Activated CD4-positive, alpha-beta T cell treated with anti-CD3 and anti-CD28 coated beads, Interleukin-2, amount 10 ng/mL, durations not matched to agents 7 days and 5 days (primary cell): Measurements from ENCODE around the gene PLIN4. TPM values are rescaled to one million over a fixed set of nuclear protein-coding genes. Genes with fewer than 3 reads are reported as not detected.
A peak's percentile ranks its signal among the peaks of the same experiment; 100 is the strongest.
"Not testable (repeated sequence)": the region's sequence is repeated elsewhere in the genome, so short reads cannot be mapped to it uniquely, and the experiment has no call there.

ENCODE experiments used
- CTCF ChIA-PET: fragments of 350-600 bp; sonication (Branson Sonifier 250); formaldehyde crosslinking; loops from one replicate; lab custom pipeline; 2021; ENCODE audit warnings: antibody characterized with exemption; lab: Charles Lee
- POLR2A ChIA-PET: fragments of 350-600 bp; sonication (Branson Sonifier 250); formaldehyde crosslinking; loops from one replicate; lab custom pipeline; 2021; ENCODE audit warnings: antibody characterized with exemption; lab: Charles Lee
- DNase-seq: peaks from one replicate; pipeline ENCODE4 v3.0.0-alpha.2; 2020
- H3K27ac Mint-ChIP-seq: one replicate; pipeline ENCODE4 v1.8.0; 2021; ENCODE audit warnings: mild to moderate bottlenecking, moderate library complexity, mixed read lengths
- H3K27me3 Mint-ChIP-seq: one replicate; pipeline ENCODE4 v1.8.0; 2021; ENCODE audit warnings: mixed read lengths
- H3K36me3 Mint-ChIP-seq: one replicate; pipeline ENCODE4 v1.8.0; 2021; ENCODE audit warnings: low read depth, mixed read lengths
- H3K4me1 Mint-ChIP-seq: one replicate; pipeline ENCODE4 v1.8.0; 2021; ENCODE audit warnings: mixed read lengths
- H3K4me3 Mint-ChIP-seq: one replicate; pipeline ENCODE4 v1.8.0; 2021; ENCODE audit warnings: mild to moderate bottlenecking, moderate library complexity, mixed read lengths
- H3K9me3 Mint-ChIP-seq: one replicate; pipeline ENCODE4 v1.8.0; 2021; ENCODE audit warnings: mixed read lengths
- total RNA-seq, 2 experiments: library from RNA; stranded (reverse); gene quantifications; one replicate each; pipeline ENCODE4 v1.2.3, GENCODE V29; 2021

Gene PLIN4
- total RNA-seq, 2 experiments from 2014 or later, result not detected

DNA sequence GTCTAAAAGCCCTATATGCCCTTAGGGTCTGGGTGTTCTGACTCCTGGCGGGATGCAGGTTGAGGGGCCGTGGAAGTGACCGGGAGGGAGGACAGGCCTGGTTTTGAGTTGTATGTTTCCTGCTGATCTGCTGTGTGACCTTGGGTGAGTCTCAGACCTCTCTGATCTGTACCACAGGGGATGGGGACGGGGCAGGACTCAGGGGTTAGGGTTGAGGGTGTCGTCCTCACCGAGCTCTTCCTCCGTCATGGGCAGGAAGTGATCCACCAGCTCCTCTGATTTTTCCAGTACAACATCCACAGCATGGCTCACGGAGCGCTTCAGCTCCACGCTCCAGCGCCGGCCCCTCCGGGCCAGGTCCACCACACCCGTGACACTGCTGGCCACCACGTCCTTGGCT is 10.6 kb upstream of the PLIN4 start:
- Mint-ChIP-seq H3K36me3 (no peaks in the 10 kb centered on the region), H3K27me3 (peaks cover 6% of the 10 kb centered on the region), H3K4me3 (no peak overlapping the region), H3K4me1 (no peaks in the 10 kb centered on the region), H3K9me3 (no peaks in the 10 kb centered on the region), H3K27ac (no peak overlapping the region)
- DNase-seq, result no peak
- POLR2A ChIA-PET, result interaction anchor here (0.5 kb wide), 1 partner anchor 111 kb away, joined by 3 read pairs; no protein-coding TSS in a partner anchor
- CTCF ChIA-PET, result no interaction called here

DNA sequence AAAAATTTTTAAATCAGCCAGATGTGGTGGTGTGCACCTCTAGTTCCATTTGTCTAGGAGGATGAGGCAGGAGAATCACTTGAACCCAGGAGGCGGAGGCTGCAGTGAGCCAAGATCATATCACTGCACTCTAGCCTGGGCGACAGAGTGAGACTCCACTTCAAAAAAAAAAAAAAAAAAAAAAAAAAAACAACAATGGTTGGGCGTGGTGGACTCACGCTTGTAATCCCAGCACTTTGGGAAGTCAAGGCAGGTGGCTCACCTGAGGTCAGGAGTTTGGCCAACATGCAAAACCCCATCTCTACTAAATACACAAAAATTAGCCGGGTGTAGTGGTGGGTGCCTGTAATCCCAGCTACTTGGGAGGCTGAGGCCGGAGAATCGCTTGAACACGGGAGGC is 9.1 kb upstream of the PLIN4 start:
- H3K27me3 Mint-ChIP-seq, POLR2A ChIA-PET, H3K9me3 Mint-ChIP-seq, H3K4me1 Mint-ChIP-seq, DNase-seq, H3K36me3 Mint-ChIP-seq, H3K27ac Mint-ChIP-seq, H3K4me3 Mint-ChIP-seq: not testable (repeated sequence)
- CTCF ChIA-PET, result interaction anchor here (0.6 to 1.2 kb wide), 2 partner anchors 8 to 58 kb away, joined by 3 to 4 read pairs; partner anchors contain the start of gene PLIN5

DNA sequence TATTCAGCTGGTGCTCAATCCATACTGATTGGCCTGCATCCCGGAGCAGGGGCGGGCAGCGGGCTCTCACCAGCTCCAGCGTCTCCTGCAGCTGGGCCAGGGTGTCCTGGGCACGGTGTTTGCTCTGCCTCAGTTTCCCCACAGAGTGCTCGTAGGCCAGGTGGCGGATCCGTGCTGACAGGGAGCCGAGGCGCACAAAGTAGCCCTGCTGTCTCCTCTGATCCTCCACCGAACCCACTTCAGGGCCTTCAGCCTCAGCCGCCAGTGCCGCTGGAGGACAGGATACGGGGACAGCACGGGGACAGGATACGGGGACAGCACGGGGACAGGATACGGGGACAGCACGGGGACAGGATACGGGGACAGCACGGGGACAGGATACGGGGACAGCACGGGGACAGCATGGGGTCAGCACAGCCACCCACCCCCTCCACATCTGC is 7.3 kb upstream of the PLIN4 start:
- Mint-ChIP-seq H3K9me3 (no peaks in the 10 kb centered on the region), H3K36me3 (no peaks in the 10 kb centered on the region), H3K27ac (no peak overlapping the region), H3K27me3 (no peaks in the 10 kb centered on the region), H3K4me1 (no peaks in the 10 kb centered on the region), H3K4me3 (no peak overlapping the region)
- CTCF ChIA-PET, result interaction anchor here (0.6 to 2.9 kb wide), 17 partner anchors 9 to 385 kb away, joined by 3 to 19 read pairs (median 4); partner anchors contain the start of genes LRG1, PLIN5 and YJU2
- POLR2A ChIA-PET, result no interaction called here
- DNase-seq, result no peak

DNA sequence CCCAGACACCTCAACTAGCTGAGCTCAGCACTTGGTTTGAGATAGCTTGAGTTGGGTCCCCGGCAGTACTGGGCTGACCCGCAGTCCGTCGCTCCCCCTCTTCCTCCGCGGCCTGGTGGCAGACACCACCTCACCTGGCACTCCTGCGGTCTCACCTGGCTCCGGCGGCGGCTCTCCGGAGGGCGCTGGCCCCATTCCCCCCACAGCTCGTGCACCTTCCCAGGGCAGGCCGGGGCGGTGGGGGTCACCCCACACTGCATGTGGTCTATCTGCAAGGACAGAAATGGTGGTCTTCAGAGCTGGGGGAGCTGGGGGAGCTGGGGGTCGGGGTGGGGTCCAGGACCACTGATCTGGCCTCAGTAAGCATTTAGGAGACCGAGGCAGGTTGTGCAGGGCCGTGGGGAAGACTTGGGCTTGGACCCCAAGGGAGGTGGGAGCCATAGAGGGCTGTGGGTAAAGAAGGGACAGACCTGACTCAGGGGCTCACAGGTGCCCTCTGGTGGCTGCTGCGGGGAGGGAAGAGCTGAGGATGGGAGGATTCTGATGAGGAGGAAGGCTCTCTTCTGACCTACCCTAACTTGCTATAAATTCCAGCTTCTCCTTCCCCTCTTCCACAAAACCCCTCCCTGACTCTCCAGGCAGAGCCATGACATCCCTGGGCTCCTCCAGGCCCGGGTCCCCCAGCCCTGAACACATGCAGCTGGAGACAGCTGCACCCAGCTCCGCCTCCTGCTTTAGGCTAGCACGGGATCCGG is 6.7 kb upstream of the PLIN4 start:
- CTCF ChIA-PET, result interaction anchor here (0.6 to 2.9 kb wide), 19 partner anchors 9 to 385 kb away, joined by 3 to 19 read pairs (median 4); partner anchors contain the start of genes LRG1, PLIN5 and YJU2
- Mint-ChIP-seq H3K4me1 (no peaks in the 10 kb centered on the region), H3K36me3 (no peaks in the 10 kb centered on the region), H3K9me3 (no peaks in the 10 kb centered on the region), H3K27ac (no peak overlapping the region), H3K27me3 (no peaks in the 10 kb centered on the region), H3K4me3 (no peak overlapping the region)
- DNase-seq, result peak; percentile 75
- POLR2A ChIA-PET, result no interaction called here

DNA sequence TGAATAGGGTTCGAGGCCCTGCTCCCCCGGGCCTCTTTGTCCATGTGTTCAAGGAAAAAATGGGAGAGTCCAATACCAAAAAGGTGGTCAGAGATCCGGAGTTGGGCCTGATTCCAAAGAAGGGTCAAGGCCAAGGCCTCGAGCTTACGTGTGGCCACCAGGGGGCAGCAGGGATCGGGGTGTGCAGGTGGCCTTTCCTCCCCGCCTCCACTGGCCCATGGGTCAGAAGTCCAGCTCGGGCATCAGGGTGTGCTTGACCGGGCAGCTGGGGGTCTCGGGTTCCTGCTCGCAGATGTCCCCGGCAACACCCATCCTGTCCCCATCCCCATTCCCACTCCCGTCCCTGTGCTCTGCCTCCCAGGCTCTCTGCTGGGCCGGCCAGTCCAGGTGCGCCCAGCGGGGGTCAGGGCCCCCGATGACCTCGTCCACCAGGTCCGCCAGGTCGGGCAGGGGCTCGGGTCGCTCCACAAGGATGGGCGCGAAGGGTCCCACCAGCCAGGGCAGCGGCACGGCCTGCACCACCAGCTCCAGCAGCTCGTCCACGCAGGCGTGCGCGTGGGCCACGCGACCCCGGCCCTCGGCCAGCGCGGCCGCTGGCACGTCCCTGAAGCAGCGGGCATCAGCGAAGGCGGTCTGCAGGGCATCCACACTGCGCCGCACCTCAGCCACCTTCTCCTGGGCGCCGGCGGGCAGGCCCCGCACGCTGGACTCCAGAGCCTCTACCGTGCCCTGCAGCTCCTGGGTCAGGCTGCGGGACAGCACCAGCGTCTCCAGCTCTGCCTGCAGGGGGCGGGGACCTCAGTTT is 5.2 kb upstream of the PLIN4 start:
- Mint-ChIP-seq H3K27me3 (no peaks in the 10 kb centered on the region), H3K27ac (no peak overlapping the region), H3K9me3 (no peaks in the 10 kb centered on the region), H3K36me3 (no peaks in the 10 kb centered on the region), H3K4me3 (no peak overlapping the region), H3K4me1 (no peaks in the 10 kb centered on the region)
- ChIA-PET POLR2A (no interaction called here), CTCF (interaction anchor here (0.6 to 2.9 kb wide), 8 partner anchors 9 to 368 kb away, joined by 3 to 18 read pairs (median 4); partner anchors contain the start of gene PLIN5)
- DNase-seq, result peak; percentile 16

DNA sequence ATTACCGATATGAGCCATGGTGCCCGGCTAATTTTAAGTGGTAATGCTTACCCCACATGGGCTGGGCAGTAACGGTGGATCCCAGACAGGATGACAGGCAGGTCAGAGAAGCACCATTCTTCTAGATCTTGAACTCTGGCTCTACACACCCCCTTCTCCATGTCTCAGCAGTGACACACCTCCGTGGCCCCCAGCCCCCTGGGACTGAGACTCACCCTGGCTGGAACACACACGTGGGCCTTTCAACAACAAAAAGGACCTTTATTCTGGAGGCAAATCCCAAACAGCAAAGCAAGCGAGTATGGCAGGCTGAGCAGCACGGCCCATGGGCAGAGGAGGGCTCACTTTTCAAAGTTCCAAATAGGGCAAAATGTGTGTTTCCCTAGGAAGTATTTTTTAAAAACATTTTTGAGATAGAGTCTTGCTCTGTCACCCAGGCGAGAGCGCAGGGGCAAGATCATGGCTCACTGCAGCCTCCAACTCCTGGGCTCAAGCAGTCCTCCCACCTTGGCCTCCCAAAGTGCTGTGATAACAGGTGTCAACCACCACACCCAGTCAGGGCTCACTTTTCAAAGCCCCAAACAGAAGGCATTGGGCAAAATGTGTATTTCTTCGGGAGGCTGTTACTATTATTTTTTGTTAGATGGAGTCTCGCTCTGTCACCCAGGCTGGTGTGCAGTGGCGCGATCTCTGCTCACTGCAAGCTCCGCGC is 4.2 kb upstream of the PLIN4 start:
- CTCF ChIA-PET, result interaction anchor here (0.6 to 1.4 kb wide), 4 partner anchors 13 to 369 kb away, joined by 3 to 6 read pairs (median 4); partner anchors contain the start of gene PLIN5
- DNase-seq, result no peak
- no peak overlapping the region for H3K4me3 Mint-ChIP-seq
- POLR2A ChIA-PET, result no interaction called here
- H3K4me1 Mint-ChIP-seq, result no peaks in the 10 kb centered on the region
- no peaks in the 10 kb centered on the region for H3K9me3 Mint-ChIP-seq
- no peak overlapping the region for H3K27ac Mint-ChIP-seq
- H3K27me3 Mint-ChIP-seq, result no peaks in the 10 kb centered on the region
- no peaks in the 10 kb centered on the region for H3K36me3 Mint-ChIP-seq

DNA sequence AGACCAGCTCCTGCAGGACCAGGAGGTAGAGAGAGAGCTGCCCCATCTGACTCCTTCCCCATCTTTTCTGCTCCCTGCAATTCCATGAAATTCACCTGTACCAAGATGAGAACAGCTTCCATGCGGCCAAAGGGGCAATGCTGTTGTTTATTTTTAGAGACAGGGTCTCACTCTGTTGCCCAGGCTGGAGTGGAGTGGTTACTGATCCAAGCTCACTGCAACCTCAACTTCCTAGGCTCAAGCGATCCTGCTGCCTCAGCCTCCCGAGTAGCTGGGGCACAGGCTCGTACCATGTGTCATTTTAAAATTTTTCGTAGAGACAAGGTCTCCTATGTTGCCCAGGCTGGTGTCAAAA is 3.6 kb upstream of the PLIN4 start:
- POLR2A ChIA-PET, result no interaction called here
- Mint-ChIP-seq H3K27me3 (no peaks in the 10 kb centered on the region), H3K27ac (no peak overlapping the region), H3K4me3 (no peak overlapping the region), H3K9me3 (no peaks in the 10 kb centered on the region), H3K4me1 (no peaks in the 10 kb centered on the region), H3K36me3 (no peaks in the 10 kb centered on the region)
- CTCF ChIA-PET, result interaction anchor here (0.7 to 1.0 kb wide), 2 partner anchors 15 to 255 kb away, joined by 3 read pairs; no protein-coding TSS in a partner anchor
- DNase-seq, result no peak

DNA sequence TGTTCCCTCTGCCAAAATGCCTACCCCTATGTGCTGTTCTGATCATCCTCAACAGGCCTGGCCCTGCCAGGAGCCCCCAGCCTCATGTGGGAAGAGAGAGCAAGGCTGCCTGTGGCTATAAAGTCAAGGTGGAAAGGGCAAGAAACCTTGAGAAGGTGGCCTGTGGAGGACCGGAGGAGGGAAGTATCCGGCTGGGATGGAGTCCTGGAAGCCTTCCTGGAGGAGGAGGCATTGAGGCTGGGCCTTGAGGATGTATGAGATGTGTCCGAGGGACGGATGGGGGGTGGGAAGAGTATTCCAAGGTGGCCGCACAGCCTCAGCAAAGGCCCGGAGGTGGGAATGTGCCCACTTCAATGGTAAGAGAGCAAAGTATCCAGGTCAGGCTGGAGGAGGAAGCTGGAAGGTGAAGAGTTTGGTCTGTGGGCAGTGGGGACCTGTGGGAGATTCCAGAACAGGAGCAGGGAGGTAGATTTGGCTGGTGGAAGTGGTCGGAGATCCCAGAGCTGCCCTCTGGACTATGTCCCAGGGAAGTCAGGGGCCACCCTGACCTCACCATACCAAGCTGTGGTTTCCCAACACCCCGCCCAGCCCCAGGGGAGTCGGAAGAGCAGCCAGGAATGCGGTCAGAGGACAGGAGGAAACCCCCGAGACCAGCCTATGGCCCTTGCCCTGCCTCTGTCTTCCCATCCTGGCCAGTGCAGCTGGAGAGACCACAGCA is 3.0 kb upstream of the PLIN4 start:
- no peaks in the 10 kb centered on the region for H3K9me3 Mint-ChIP-seq
- H3K4me1 Mint-ChIP-seq, result no peaks in the 10 kb centered on the region
- H3K36me3 Mint-ChIP-seq, result no peaks in the 10 kb centered on the region
- CTCF ChIA-PET, result interaction anchor here (0.7 to 1.0 kb wide), 2 partner anchors 14 to 255 kb away, joined by 3 read pairs; no protein-coding TSS in a partner anchor
- H3K27me3 Mint-ChIP-seq, result no peaks in the 10 kb centered on the region
- DNase-seq, result no peak
- POLR2A ChIA-PET, result no interaction called here
- no peak overlapping the region for H3K27ac Mint-ChIP-seq
- H3K4me3 Mint-ChIP-seq, result no peak overlapping the region

DNA sequence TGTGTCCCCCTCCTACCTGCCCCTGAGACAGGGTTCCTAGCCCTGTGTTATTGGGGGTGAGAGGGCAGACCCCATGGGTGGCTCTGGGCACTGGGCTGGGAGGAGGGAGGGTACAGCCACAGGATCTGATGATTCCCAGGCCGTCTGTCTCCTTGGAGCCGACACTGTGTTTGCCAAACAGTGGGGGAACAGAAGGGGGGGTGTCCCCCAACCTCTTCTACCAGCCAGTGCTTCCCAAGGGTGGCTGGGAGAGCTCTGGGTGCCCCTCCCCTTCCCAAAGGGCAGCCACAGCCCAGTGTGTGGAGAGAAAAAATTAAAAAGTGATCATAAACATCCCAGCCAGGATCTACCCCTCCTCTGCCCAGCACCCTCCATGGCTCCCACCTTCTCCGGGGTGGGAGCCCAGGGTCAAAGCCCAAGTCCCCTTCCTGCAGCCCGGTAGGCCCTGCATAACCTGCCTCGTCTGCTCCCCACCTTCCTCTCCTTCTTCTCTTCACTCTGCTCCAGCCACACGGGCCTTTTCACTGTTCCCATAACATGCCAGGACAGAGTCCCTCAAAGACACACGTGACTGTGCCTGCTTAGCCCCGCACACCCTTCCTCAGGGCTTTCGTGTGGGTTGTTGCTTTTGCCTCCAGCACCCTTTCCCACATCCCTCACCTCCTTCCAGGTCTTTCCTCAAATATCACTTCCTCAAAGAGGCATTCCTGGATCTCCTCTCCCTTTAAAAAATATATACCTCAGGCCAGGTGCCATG is 1.4 kb upstream of the PLIN4 start:
- H3K9me3 Mint-ChIP-seq, result no peaks in the 10 kb centered on the region
- no peak overlapping the region for H3K27ac Mint-ChIP-seq
- H3K4me1 Mint-ChIP-seq, result no peaks in the 10 kb centered on the region
- DNase-seq, result no peak
- no peaks in the 10 kb centered on the region for H3K27me3 Mint-ChIP-seq
- POLR2A ChIA-PET, result no interaction called here
- H3K36me3 Mint-ChIP-seq, result no peaks in the 10 kb centered on the region
- CTCF ChIA-PET, result no interaction called here
- no peak overlapping the region for H3K4me3 Mint-ChIP-seq

DNA sequence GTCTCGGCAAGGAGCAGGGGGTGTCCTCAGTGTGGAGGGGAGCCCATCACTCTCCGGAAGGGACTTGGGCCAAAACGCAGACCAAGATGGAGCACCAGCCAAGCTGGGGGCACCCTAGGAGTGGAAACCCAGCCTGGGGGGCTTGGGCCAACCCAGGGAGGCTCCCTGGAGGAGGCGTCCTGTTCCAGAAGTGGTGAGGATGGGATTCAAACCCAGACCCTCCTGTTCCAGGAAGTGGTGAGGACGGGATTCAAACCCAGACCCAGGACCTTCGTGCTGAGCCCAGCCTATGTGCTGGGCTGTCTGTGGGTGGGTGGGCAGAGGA is 848 bp upstream of the PLIN4 start:
- Mint-ChIP-seq H3K9me3 (no peaks in the 10 kb centered on the region), H3K27ac (peak overlapping the region; percentile 60)

DNA sequence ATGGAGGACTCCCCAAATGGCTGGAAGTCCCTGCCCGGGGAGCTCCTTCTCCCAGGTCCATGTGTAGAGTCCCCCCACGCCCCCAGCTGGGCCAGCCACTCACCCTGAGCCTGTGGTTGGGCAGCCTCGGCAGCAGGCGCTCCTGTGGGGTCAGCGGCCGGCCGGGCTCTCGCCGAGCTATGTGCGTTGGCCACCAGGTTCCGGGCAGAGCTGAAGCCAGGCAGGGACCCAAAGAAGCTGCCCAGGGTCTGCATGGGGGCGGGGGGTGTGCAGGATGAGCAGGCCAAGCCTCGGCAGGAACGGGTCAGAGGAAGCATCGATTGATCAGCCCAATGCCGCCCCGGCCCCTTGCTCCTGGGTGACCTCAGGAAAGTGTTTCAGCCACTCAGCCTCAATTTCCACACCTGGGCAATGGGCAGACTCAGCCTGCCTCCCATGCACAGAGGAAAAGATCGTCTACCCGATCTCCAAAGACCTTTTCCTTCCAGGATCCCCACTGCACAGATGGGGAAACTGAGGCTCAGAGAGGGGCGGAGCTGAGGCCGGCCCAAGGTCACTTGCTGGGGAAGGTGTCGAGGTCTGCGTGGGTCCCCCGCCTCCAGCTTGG is 732 bp downstream of the PLIN4 start:
- CTCF ChIA-PET, result no interaction called here
- H3K27ac Mint-ChIP-seq, result no peak overlapping the region

More for the DNA sequence above, 848 bp upstream of the PLIN4 start:
- Mint-ChIP-seq H3K4me1 (no peaks in the 10 kb centered on the region), H3K4me3 (no peak overlapping the region), H3K27me3 (no peaks in the 10 kb centered on the region), H3K36me3 (no peaks in the 10 kb centered on the region)
- CTCF ChIA-PET, result no interaction called here
- no peak for DNase-seq
- POLR2A ChIA-PET, result no interaction called here

More for the DNA sequence above, 732 bp downstream of the PLIN4 start:
- Mint-ChIP-seq H3K4me1 (no peaks in the 10 kb centered on the region), H3K36me3 (no peaks in the 10 kb centered on the region), H3K4me3 (no peak overlapping the region), H3K9me3 (no peaks in the 10 kb centered on the region), H3K27me3 (no peaks in the 10 kb centered on the region)
- POLR2A ChIA-PET, result interaction anchor here (0.6 kb wide), 1 partner anchor 213 kb away, joined by 3 read pairs; the partner anchor contains the start of gene FSD1
- no peak for DNase-seq
